HCT116 (cell line): ENCODE data around the gene WDR45B. TPM values are rescaled to one million over a fixed set of nuclear protein-coding genes. Genes with fewer than 3 reads are reported as not detected.
A peak's percentile ranks its signal among the peaks of the same experiment; 100 is the strongest.

Experiments used
- ATAC-seq: fragments of 200-7000 bp; cut with Tn5 transposase; 2 replicates; pipeline ENCODE4 v1.9.1; 2020; ENCODE audit warnings: mild to moderate bottlenecking, moderate library complexity
- BruUV-seq: library from RNA; stranded (reverse); fragments of 400-500 nt; replicated peaks from 2 replicates; lab custom pipeline; 2021; lab: Mats Ljungman, UMichigan
- CTCF ChIA-PET: fragments of 300-600 bp; sonication (Branson Sonifier 250); formaldehyde crosslinking; loops from one replicate; lab custom pipeline; 2021; ENCODE audit warnings: antibody characterized with exemption; lab: Charles Lee
- POLR2A ChIA-PET: fragments of 300-600, 350-600 bp; sonication (Branson Sonifier 250); formaldehyde crosslinking; loops from one replicate; lab custom pipeline; 2021; ENCODE audit warnings: antibody characterized with exemption; lab: Charles Lee
- RAD21 ChIA-PET, 2 experiments: fragments of 300-600 bp; sonication (Branson Sonifier 250); formaldehyde crosslinking; loops; one replicate each; lab custom pipeline; 2023; ENCODE audit warnings: low total read pairs in 2 of 2; ENCODE audit not compliant: uncharacterized antibody in 2 of 2, unreplicated experiment in 2 of 2, low non-redundant PET in 1 of 2; lab: Charles Lee
- DNase-seq: peaks from one replicate; pipeline ENCODE4 v3.0.0-alpha.2; 2010; ENCODE audit warnings: low read depth, low spot score
- H2AFZ ChIP-seq: fragments of 200-600 bp; shearing (Covaris generic), sonication (generic); 2 replicates; pipeline ENCODE4 v1.6.1; 2017; ENCODE audit warnings: low read depth, mixed run types, mixed read lengths, antibody characterized with exemption, low read length; ENCODE audit not compliant: poor library complexity, severe bottlenecking
- H3K27ac ChIP-seq: 2 replicates; pipeline ENCODE4 v1.5.1; 2012; ENCODE audit warnings: low read depth, low read length
- H3K27me3 ChIP-seq: fragments of 200-600 bp; sonication (generic); 2 replicates; pipeline ENCODE4 v1.6.1; 2016; ENCODE audit warnings: mixed run types, low read length, mixed read lengths; ENCODE audit not compliant: insufficient read depth
- H3K36me3 ChIP-seq, 2 experiments: fragments of 200-500 bp in 1 of 2; fragments of 200-600 bp in 1 of 2; sonication (Bioruptor generic) in 1 of 2; sonication (generic) in 1 of 2; 2 replicates each; pipeline versions ENCODE4 v1.5.1 to v1.6.1; 2014 to 2016; ENCODE audit warnings: low read length in 2 of 2, inconsistent platforms in 1 of 2, mixed read lengths in 1 of 2, mixed run types in 1 of 2; ENCODE audit not compliant: insufficient read depth in 2 of 2, control insufficient read depth in 1 of 2
- H3K4me1 ChIP-seq, 2 experiments: fragments of 200-600 bp in 1 of 2; sonication (generic) in 1 of 2; 2 replicates each; pipeline versions ENCODE4 v1.5.1 to v1.6.1; 2012 to 2017; ENCODE audit warnings: low read length in 2 of 2, inconsistent platforms in 1 of 2, mild to moderate bottlenecking in 1 of 2, mixed read lengths in 1 of 2, mixed run types in 1 of 2, moderate library complexity in 1 of 2; ENCODE audit not compliant: insufficient read depth in 2 of 2, control insufficient read depth in 1 of 2
- H3K4me2 ChIP-seq: fragments of 200-600 bp; sonication (generic); 2 replicates; pipeline ENCODE4 v1.6.1; 2017; ENCODE audit warnings: mixed run types, low read length, mixed read lengths
- H3K4me3 ChIP-seq, 2 experiments: fragments of 200-600 bp in 1 of 2; sonication (generic) in 1 of 2; replicated peaks in 1 of 2; 2 replicates each; pipeline ENCODE4 v1.5.1; 2011 to 2016; ENCODE audit warnings: low read length in 2 of 2, control low read depth in 1 of 2, low read depth in 1 of 2, mild to moderate bottlenecking in 1 of 2, mixed read lengths in 1 of 2, mixed run types in 1 of 2
- H3K79me2 ChIP-seq: fragments of 200-600 bp; sonication (generic); 2 replicates; pipeline ENCODE4 v1.6.1; 2017; ENCODE audit warnings: mild to moderate bottlenecking, mixed run types, low read length, moderate library complexity, mixed read lengths; ENCODE audit not compliant: insufficient read depth
- H3K9ac ChIP-seq: fragments of 200-600 bp; sonication (generic); 2 replicates; pipeline ENCODE4 v1.6.1; 2016; ENCODE audit warnings: low read length, mixed read lengths
- H3K9me2 ChIP-seq: fragments of 200-600 bp; sonication (generic), shearing (Covaris generic); 2 replicates; pipeline ENCODE4 v1.6.1; 2017; ENCODE audit warnings: mixed run types, mild to moderate bottlenecking, moderate library complexity; ENCODE audit not compliant: insufficient read depth
- H3K9me3 ChIP-seq, 2 experiments: fragments of 200-500 bp in 1 of 2; fragments of 200-600 bp in 1 of 2; sonication (Bioruptor generic) in 1 of 2; sonication (generic) in 1 of 2; 2 replicates each; pipeline ENCODE4 v1.6.1; 2014 to 2017; ENCODE audit warnings: low read length in 2 of 2, mixed read lengths in 2 of 2, inconsistent platforms in 1 of 2, low read depth in 1 of 2, mild to moderate bottlenecking in 1 of 2, mixed run types in 1 of 2, moderate library complexity in 1 of 2; ENCODE audit not compliant: control insufficient read depth in 1 of 2, insufficient read depth in 1 of 2
- H4K20me1 ChIP-seq: fragments of 200-600 bp; sonication (generic), shearing (Covaris generic); 2 replicates; pipeline ENCODE4 v1.6.1; 2017; ENCODE audit warnings: mixed run types, mild to moderate bottlenecking, moderate library complexity; ENCODE audit not compliant: insufficient read depth
- ATF3 ChIP-seq: IDR thresholded peaks from 2 replicates; pipeline ENCODE4 v1.6.1; 2012
- CBX3 ChIP-seq: IDR thresholded peaks from 2 replicates; pipeline ENCODE4 v1.6.1; 2012; ENCODE audit warnings: low read depth
- CEBPB ChIP-seq: IDR thresholded peaks from 2 replicates; pipeline ENCODE4 v1.6.1; 2012; ENCODE audit warnings: low read depth
- CTCF ChIP-seq, 3 experiments: fragments of 200-600 bp in 1 of 3; sonication (generic) in 1 of 3; IDR thresholded peaks in 2 of 3; conservative IDR thresholded peaks in 1 of 3; 2 replicates each; pipeline ENCODE4 v1.5.1; 2012 to 2017; ENCODE audit warnings: low read depth in 2 of 3, low read length in 2 of 3, antibody characterized with exemption in 1 of 3, borderline replicate concordance in 1 of 3, control low read depth in 1 of 3, mild to moderate bottlenecking in 1 of 3, mixed read lengths in 1 of 3, mixed run types in 1 of 3, moderate library complexity in 1 of 3; ENCODE audit not compliant: insufficient read depth in 1 of 3
- ELF1 ChIP-seq: IDR thresholded peaks from 2 replicates; pipeline ENCODE4 v1.6.1; 2012; ENCODE audit warnings: low read depth, borderline replicate concordance
- EZH2 ChIP-seq: fragments of 200-600 bp; sonication (generic); IDR thresholded peaks from 2 replicates; pipeline ENCODE4 v1.6.1; 2017; ENCODE audit warnings: antibody characterized with exemption, mixed run types
- EZH2phosphoT487 ChIP-seq: fragments of 200-600 bp; IDR thresholded peaks from 2 replicates; pipeline ENCODE4 v1.6.1; 2018; ENCODE audit warnings: antibody characterized with exemption, borderline replicate concordance
- JUND ChIP-seq: IDR thresholded peaks from 2 replicates; pipeline ENCODE4 v1.6.1; 2012
- POLR2A ChIP-seq: IDR thresholded peaks from 2 replicates; pipeline ENCODE4 v1.7.0; 2011; ENCODE audit warnings: borderline replicate concordance; ENCODE audit not compliant: insufficient read depth, insufficient read length; ENCODE audit errors: extremely low read depth
- POLR2AphosphoS5 ChIP-seq: IDR thresholded peaks from 2 replicates; pipeline ENCODE4 v1.6.1; 2011; ENCODE audit warnings: mild to moderate bottlenecking, low read depth, low read length, moderate library complexity
- RAD21 ChIP-seq: IDR thresholded peaks from 2 replicates; pipeline ENCODE4 v1.6.1; 2012; ENCODE audit warnings: low read depth, mild to moderate bottlenecking
- REST ChIP-seq: IDR thresholded peaks from 2 replicates; pipeline ENCODE4 v1.6.1; 2012; ENCODE audit warnings: low read depth
- SIN3A ChIP-seq: IDR thresholded peaks from 2 replicates; pipeline ENCODE4 v1.6.1; 2012; ENCODE audit warnings: low read depth
- SP1 ChIP-seq: IDR thresholded peaks from 2 replicates; pipeline ENCODE4 v1.6.1; 2012; ENCODE audit warnings: low read depth
- SRF ChIP-seq: IDR thresholded peaks from 2 replicates; pipeline ENCODE4 v1.6.1; 2012; ENCODE audit warnings: low read depth
- TCF7L2 ChIP-seq: IDR thresholded peaks from 2 replicates; pipeline ENCODE4 v1.7.0; 2011; ENCODE audit warnings: borderline replicate concordance, inconsistent platforms; ENCODE audit not compliant: insufficient read depth, insufficient read length; ENCODE audit errors: extremely low read depth
- YY1 ChIP-seq: IDR thresholded peaks from 2 replicates; pipeline ENCODE4 v1.6.1; 2011; ENCODE audit warnings: low read length, low read depth, moderate library complexity, mild to moderate bottlenecking; ENCODE audit not compliant: insufficient replicate concordance; ENCODE audit errors: extremely low read depth
- ZFX ChIP-seq: fragments of 450-650 bp; IDR thresholded peaks from 2 replicates; pipeline ENCODE4 v1.6.1; 2017
- ZNF274 ChIP-seq: fragments of 200-500 bp; sonication (Bioruptor generic); IDR thresholded peaks from 2 replicates; pipeline ENCODE4 v1.6.1; 2014; ENCODE audit warnings: mild to moderate bottlenecking, low read depth, low read length, inconsistent platforms
- intact Hi-C: fragments of 100-400 bp; cut with micrococcal nuclease; formaldehyde crosslinking; loops from 2 replicates; pipeline ENCODE4 v1.10.0; 2022
- total RNA-seq: library from RNA; stranded (reverse); gene quantifications from one replicate; pipeline ENCODE4 v1.2.1, GENCODE V29; 2021; ENCODE audit not compliant: unreplicated experiment

The WDR45B gene
- total RNA-seq, 1 experiment from 2014 or later = 117 TPM

- no peak for TF ChIP-seq SP1
- no peak for TF ChIP-seq POLR2A
- TF ChIP-seq CTCF (IDR thresholded peaks at IDR 0.05 in 2 of 3, conservative IDR thresholded peaks at IDR 0.05 in 1 of 3; ENCODE audit: borderline replicate concordance in 1 of 3, insufficient read depth in 1 of 3, low read depth in 2 of 3, low read length in 2 of 3) = no peak
- no peak for TF ChIP-seq ATF3
- TF ChIP-seq ZFX = no peak
- TF ChIP-seq ELF1 = no peak
- no peak for TF ChIP-seq EZH2
- no peak for TF ChIP-seq SIN3A
- no peak for TF ChIP-seq EZH2phosphoT487
- no peak for TF ChIP-seq POLR2AphosphoS5
- TF ChIP-seq SRF = no peak
- no peak for TF ChIP-seq JUND
- TF ChIP-seq CEBPB = no peak
- no peak for TF ChIP-seq CBX3
- TF ChIP-seq YY1 = no peak
- TF ChIP-seq TCF7L2 = no peak
- TF ChIP-seq REST = no peak
- TF ChIP-seq ZNF274 = no peak
- no peak for TF ChIP-seq RAD21
- BruUV-seq = TSS peak; percentile 26
- Histone ChIP-seq H3K4me3 (no peak overlapping the region), H3K9me3 (no peaks in the 10 kb centered on the region), H3K79me2 (peaks cover 98% of the 10 kb centered on the region), H3K9me2 (no peaks in the 10 kb centered on the region), H4K20me1 (peaks cover 20% of the 10 kb centered on the region; the same call in 1 of the 2 replicates), H3K4me1 (peaks cover 14 to 19% of the 10 kb centered on the region in 2 experiments; a peak in 3 of 4 replicates), H3K9ac (no peak overlapping the region), H3K36me3 (peaks cover 49 to 51% of the 10 kb centered on the region in 2 experiments), H3K4me2 (no peak overlapping the region), H2AFZ (no peak overlapping the region), H3K27me3 (no peaks in the 10 kb centered on the region), H3K27ac (no peak overlapping the region)
- ChIA-PET RAD21 (no interaction called here), CTCF (no interaction called here), POLR2A (no interaction called here)
- DNase-seq (no peak), ATAC-seq (no peak)
- intact Hi-C loops = no loop called here
Observed at GRCh38 chr17:82565551-82565950, 82.7 kb downstream of the WDR45B start.
